GM23338 (cell line): Measurements from ENCODE around the gene ARPP21. TPM values are rescaled to one million over a fixed set of nuclear protein-coding genes. Genes with fewer than 3 reads are reported as not detected.

Experiments
- ATAC-seq: fragments of 200-7000 bp; cut with Tn5 transposase; 3 replicates; pipeline ENCODE4 v1.9.1; 2020
- DNase-seq: peaks from one replicate; pipeline ENCODE4 v3.0.0-alpha.2; 2015; ENCODE audit warnings: low spot score
- H2AFZ ChIP-seq: fragments of 200-600 bp; sonication (generic); 2 replicates; pipeline ENCODE4 v1.8.0; 2016; ENCODE audit warnings: antibody characterized with exemption, mild to moderate bottlenecking, moderate library complexity
- H3F3A ChIP-seq: fragments of 200-600 bp; sonication (generic); replicated peaks from 2 replicates; pipeline ENCODE4 v1.8.0; 2017; ENCODE audit warnings: antibody characterized with exemption, mixed run types, low read depth
- H3K27ac ChIP-seq: fragments of 200-600 bp; sonication (generic); 2 replicates; pipeline ENCODE4 v1.6.1; 2016; ENCODE audit warnings: low read depth
- H3K27me3 ChIP-seq: fragments of 200-600 bp; sonication (generic); 2 replicates; pipeline ENCODE4 v1.8.0; 2016; ENCODE audit warnings: mild to moderate bottlenecking, mixed run types, moderate library complexity; ENCODE audit not compliant: insufficient read depth
- H3K36me3 ChIP-seq: fragments of 200-600 bp; sonication (generic); 2 replicates; pipeline ENCODE4 v1.8.0; 2016; ENCODE audit warnings: mild to moderate bottlenecking; ENCODE audit not compliant: insufficient read depth
- H3K4me1 ChIP-seq: fragments of 200-600 bp; sonication (generic); 2 replicates; pipeline ENCODE4 v1.8.0; 2016; ENCODE audit warnings: mild to moderate bottlenecking, moderate library complexity; ENCODE audit not compliant: insufficient read depth
- H3K4me2 ChIP-seq: fragments of 200-600 bp; sonication (generic); 2 replicates; pipeline ENCODE4 v1.7.1; 2017; ENCODE audit warnings: mixed run types
- H3K4me3 ChIP-seq: fragments of 200-600 bp; sonication (generic); 2 replicates; pipeline ENCODE4 v1.6.1; 2016; ENCODE audit warnings: mixed run types
- H3K79me2 ChIP-seq: fragments of 200-600 bp; sonication (generic); replicated peaks from 2 replicates; pipeline ENCODE4 v1.8.0; 2017; ENCODE audit warnings: mild to moderate bottlenecking; ENCODE audit not compliant: insufficient read depth
- H3K9me2 ChIP-seq: fragments of 200-600 bp; sonication (generic); 2 replicates; pipeline ENCODE4 v1.8.0; 2017; ENCODE audit not compliant: insufficient read depth
- H4K20me1 ChIP-seq: fragments of 200-600 bp; sonication (generic); replicated peaks from 2 replicates; pipeline ENCODE4 v1.8.0; 2017; ENCODE audit warnings: mild to moderate bottlenecking; ENCODE audit not compliant: insufficient read depth
- H3K27ac Mint-ChIP-seq: 2 replicates; pipeline ENCODE4 v1.8.0; 2020; ENCODE audit warnings: inconsistent platforms, mild to moderate bottlenecking, moderate library complexity, mixed read lengths
- H3K27me3 Mint-ChIP-seq: 3 replicates; pipeline ENCODE4 v1.8.0; 2022; ENCODE audit warnings: low read depth, mild to moderate bottlenecking, moderate library complexity, mixed read lengths, inconsistent platforms; ENCODE audit not compliant: insufficient read depth, poor library complexity
- H3K36me3 Mint-ChIP-seq: 3 replicates; pipeline ENCODE4 v1.8.0; 2021; ENCODE audit warnings: low read depth, mild to moderate bottlenecking, inconsistent platforms, moderate library complexity, mixed read lengths
- H3K4me1 Mint-ChIP-seq: 3 replicates; pipeline ENCODE4 v1.8.0; 2020; ENCODE audit warnings: mild to moderate bottlenecking, inconsistent platforms, mixed read lengths
- H3K4me3 Mint-ChIP-seq: 3 replicates; pipeline ENCODE4 v1.8.0; 2021; ENCODE audit warnings: moderate library complexity, mild to moderate bottlenecking, inconsistent platforms, mixed read lengths
- H3K9me3 Mint-ChIP-seq: 3 replicates; pipeline ENCODE4 v1.8.0; 2020; ENCODE audit warnings: moderate library complexity, mild to moderate bottlenecking, inconsistent platforms, mixed read lengths
- CREB1 ChIP-seq: fragments of 250-450 bp; sonication (Bioruptor Pico); IDR thresholded peaks from 2 replicates; pipeline ENCODE4 v1.5.0; 2020; ENCODE audit warnings: low read depth, mild to moderate bottlenecking, moderate library complexity
- CTCF ChIP-seq, 2 experiments: fragments of 200-600 bp in 1 of 2; sonication (generic) in 1 of 2; conservative IDR thresholded peaks; 2 replicates each; pipeline versions ENCODE4 v1.5.1 to v1.6.1; 2016 to 2017; ENCODE audit warnings: antibody characterized with exemption in 2 of 2, low read depth in 2 of 2, mild to moderate bottlenecking in 2 of 2, moderate library complexity in 1 of 2
- POLR2AphosphoS5 ChIP-seq: IDR thresholded peaks from 2 replicates; pipeline ENCODE4 v1.6.1; 2016; ENCODE audit warnings: antibody characterized with exemption, low read depth
- REST ChIP-seq: IDR thresholded peaks from one replicate; pipeline ENCODE4 v1.6.1; 2018; ENCODE audit warnings: antibody characterized with exemption; ENCODE audit not compliant: unreplicated experiment
- ZNF331 ChIP-seq: fragments of 250-450 bp; sonication (Bioruptor Pico); IDR thresholded peaks from 2 replicates; pipeline ENCODE4 v1.5.0; 2020; ENCODE audit warnings: low read depth, mild to moderate bottlenecking, moderate library complexity
- ZNF462 ChIP-seq: fragments of 250-450 bp; sonication (Bioruptor Pico); IDR thresholded peaks from 2 replicates; pipeline ENCODE4 v1.5.0; 2020; ENCODE audit warnings: mild to moderate bottlenecking, moderate library complexity
- polyA plus RNA-seq: library from polyadenylated mRNA; unstranded; fragments of >200 nt; fragmentation: Nextera tagmentation; extraction: Ambion mirVana; gene quantifications from 2 replicates; pipeline ENCODE4 v1.2.1, GENCODE V29; 2016
- total RNA-seq: library from RNA; depleted of rRNA; stranded (reverse); fragments of >200 nt; shearing (Covaris generic); gene quantifications from 2 replicates; pipeline ENCODE4 v1.2.3, GENCODE V29; 2014

ARPP21 gene
- total and polyA plus RNA-seq, 2 experiments from 2014 or later: not detected

DNA sequence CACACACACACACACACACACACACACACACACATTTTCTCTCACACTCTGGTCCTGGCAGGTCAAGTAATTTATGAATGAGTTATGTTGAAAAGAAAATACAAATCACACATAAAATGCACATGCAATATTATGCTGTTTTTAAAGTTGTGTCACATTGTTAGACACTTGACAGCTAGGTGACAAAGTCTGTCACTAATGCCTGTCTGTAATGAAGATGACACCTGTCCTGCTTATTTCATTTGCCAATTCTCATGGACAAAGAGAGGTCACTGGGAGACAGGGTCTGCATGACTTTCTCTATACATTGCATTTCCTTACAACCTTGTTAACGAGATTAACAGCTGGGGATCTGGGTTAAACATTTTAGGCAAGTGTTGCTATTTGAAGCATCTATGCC, 71.2 kb downstream of the ARPP21 start:
- TF ChIP-seq REST: no peak
- no peak for TF ChIP-seq CTCF (conservative IDR thresholded peaks at IDR 0.05; ENCODE audit: low read depth in 2 of 2)
- no peak for TF ChIP-seq POLR2AphosphoS5
- TF ChIP-seq ZNF462 (CRISPR knock-in tag): no peak
- TF ChIP-seq CREB1: no peak
- no peak for TF ChIP-seq ZNF331 (CRISPR knock-in tag)
- DNase-seq (no peak), ATAC-seq (no peak)
- Mint-ChIP-seq H3K4me1 (no peaks in the 10 kb centered on the region), H3K27me3 (no peaks in the 10 kb centered on the region), H3K36me3 (no peaks in the 10 kb centered on the region), H3K27ac (no peak overlapping the region), H3K4me3 (no peak overlapping the region), H3K9me3 (no peaks in the 10 kb centered on the region)
- H3K79me2 ChIP-seq: no peaks in the 10 kb centered on the region
- H3K27ac ChIP-seq: no peak overlapping the region
- no peaks in the 10 kb centered on the region for H3K27me3 ChIP-seq
- H3K9me2 ChIP-seq: no peaks in the 10 kb centered on the region
- no peak overlapping the region for H3K4me2 ChIP-seq
- H3K36me3 ChIP-seq: no peaks in the 10 kb centered on the region
- H3K4me3 ChIP-seq: no peak overlapping the region
- H3K4me1 ChIP-seq: no peaks in the 10 kb centered on the region
- H3F3A ChIP-seq: no peaks in the 10 kb centered on the region
- H2AFZ ChIP-seq: no peak overlapping the region
- no peaks in the 10 kb centered on the region for H4K20me1 ChIP-seq
